SK-N-SH treated with all-trans-retinoic acid at 6 μM for 48 hours (cell line): Measurements from ENCODE around the gene CD96.

Experiments used
- ATAC-seq: fragments of 200-7000 bp; cut with Tn5 transposase; 3 replicates; pipeline ENCODE4 v1.9.1; 2020; ENCODE audit warnings: mild to moderate bottlenecking, moderate library complexity
- ARNTL ChIP-seq: fragments of 450-650 bp; formaldehyde crosslinking; IDR thresholded peaks from 2 replicates; pipeline ENCODE4 v1.5.0; 2020; ENCODE audit warnings: low read depth, mild to moderate bottlenecking, moderate library complexity, borderline replicate concordance
- BACH2 ChIP-seq: fragments of 250-450 bp; sonication (Bioruptor Pico); IDR thresholded peaks from 2 replicates; pipeline ENCODE4 v1.9.0; 2021; ENCODE audit warnings: mild to moderate bottlenecking, borderline replicate concordance
- CSDC2 ChIP-seq: fragments of 250-450 bp; sonication (Bioruptor Pico); IDR thresholded peaks from 2 replicates; pipeline ENCODE4 v1.5.0; 2020; ENCODE audit warnings: mild to moderate bottlenecking, moderate library complexity
- ESRRG ChIP-seq: fragments of 250-450 bp; sonication (Bioruptor Pico); IDR thresholded peaks from 2 replicates; pipeline ENCODE4 v1.6.1; 2021; ENCODE audit warnings: mild to moderate bottlenecking
- GLIS3 ChIP-seq: fragments of 250-450 bp; sonication (Bioruptor Pico); IDR thresholded peaks from 2 replicates; pipeline ENCODE4 v1.5.0; 2020; ENCODE audit warnings: mild to moderate bottlenecking, moderate library complexity
- ISL1 ChIP-seq: fragments of 250-450 bp; sonication (Bioruptor Pico); IDR thresholded peaks from 2 replicates; pipeline ENCODE4 v2.1.2; 2022; ENCODE audit warnings: mild to moderate bottlenecking, moderate library complexity
- OSR1 ChIP-seq: fragments of 250-450 bp; sonication (Bioruptor Pico); IDR thresholded peaks from 2 replicates; pipeline ENCODE4 v1.8.0; 2022; ENCODE audit warnings: moderate library complexity, mild to moderate bottlenecking, inconsistent platforms
- PPARA ChIP-seq: fragments of 250-450 bp; sonication (Bioruptor Pico); IDR thresholded peaks from 2 replicates; pipeline ENCODE4 v1.5.0; 2020; ENCODE audit warnings: mild to moderate bottlenecking, borderline replicate concordance
- RARB ChIP-seq: fragments of 250-450 bp; sonication (Bioruptor Pico); IDR thresholded peaks from 2 replicates; pipeline ENCODE4 v1.8.0; 2021; ENCODE audit warnings: mild to moderate bottlenecking, moderate library complexity
- SNAI2 ChIP-seq: fragments of 250-450 bp; sonication (Bioruptor Pico); IDR thresholded peaks from 2 replicates; pipeline ENCODE4 v1.5.0; 2020; ENCODE audit warnings: mild to moderate bottlenecking, moderate library complexity
- TCF4 ChIP-seq: fragments of 250-450 bp; sonication (Bioruptor Pico); IDR thresholded peaks from 2 replicates; pipeline ENCODE4 v1.8.0; 2021; ENCODE audit warnings: mild to moderate bottlenecking, moderate library complexity, borderline replicate concordance
- TOX ChIP-seq: fragments of 250-450 bp; sonication (Bioruptor Pico); IDR thresholded peaks from 2 replicates; pipeline ENCODE4 v1.8.0; 2021; ENCODE audit warnings: mild to moderate bottlenecking, moderate library complexity, borderline replicate concordance
- ZC3H10 ChIP-seq: fragments of 250-450 bp; sonication (Bioruptor Pico); IDR thresholded peaks from 2 replicates; pipeline ENCODE4 v1.5.1; 2021; ENCODE audit warnings: mild to moderate bottlenecking, moderate library complexity
- ZFP3 ChIP-seq: fragments of 250-450 bp; sonication (Bioruptor Pico); IDR thresholded peaks from 2 replicates; pipeline ENCODE4 v1.5.0; 2020; ENCODE audit warnings: mild to moderate bottlenecking, moderate library complexity
- ZFP30 ChIP-seq: fragments of 450-650 bp; formaldehyde crosslinking; IDR thresholded peaks from 2 replicates; pipeline ENCODE4 v1.5.0; 2022; ENCODE audit warnings: mild to moderate bottlenecking, moderate library complexity
- ZNF565 ChIP-seq: fragments of 450-650 bp; formaldehyde crosslinking; conservative IDR thresholded peaks from 2 replicates; pipeline ENCODE4 v1.5.0; 2020; ENCODE audit warnings: low read depth, mild to moderate bottlenecking, moderate library complexity
- ZNF70 ChIP-seq: fragments of 450-650 bp; formaldehyde crosslinking; IDR thresholded peaks from 2 replicates; pipeline ENCODE4 v1.5.0; 2020; ENCODE audit warnings: mild to moderate bottlenecking, moderate library complexity
- ZNF8 ChIP-seq: fragments of 450-650 bp; formaldehyde crosslinking; IDR thresholded peaks from 2 replicates; pipeline ENCODE4 v1.5.0; 2020; ENCODE audit warnings: mild to moderate bottlenecking, moderate library complexity
- TF ChIP-seq, protein P1 (sequence below): fragments of 250-450 bp; sonication (Bioruptor Pico); IDR thresholded peaks from 2 replicates; pipeline ENCODE4 v1.8.0; 2020; ENCODE audit warnings: mild to moderate bottlenecking, moderate library complexity, borderline replicate concordance
- TF ChIP-seq, protein P2 (sequence below): fragments of 250-450 bp; sonication (Bioruptor Pico); IDR thresholded peaks from 2 replicates; pipeline ENCODE4 v1.5.1; 2020; ENCODE audit warnings: low read depth, mild to moderate bottlenecking, moderate library complexity
- TF ChIP-seq, protein P3 (sequence below): fragments of 250-450 bp; sonication (Bioruptor Pico); IDR thresholded peaks from 2 replicates; pipeline ENCODE4 v1.8.0; 2021; ENCODE audit warnings: low read depth, mild to moderate bottlenecking, moderate library complexity, borderline replicate concordance
- TF ChIP-seq, protein P4 (sequence below): fragments of 250-450 bp; sonication (Bioruptor Pico); IDR thresholded peaks from 2 replicates; pipeline ENCODE4 v1.5.0; 2020; ENCODE audit warnings: mild to moderate bottlenecking, moderate library complexity
- TF ChIP-seq, protein P5 (sequence below): fragments of 250-450 bp; sonication (Bioruptor Pico); IDR thresholded peaks from 2 replicates; pipeline ENCODE4 v1.5.1; 2021; ENCODE audit warnings: mild to moderate bottlenecking, moderate library complexity

Gene CD96

DNA sequence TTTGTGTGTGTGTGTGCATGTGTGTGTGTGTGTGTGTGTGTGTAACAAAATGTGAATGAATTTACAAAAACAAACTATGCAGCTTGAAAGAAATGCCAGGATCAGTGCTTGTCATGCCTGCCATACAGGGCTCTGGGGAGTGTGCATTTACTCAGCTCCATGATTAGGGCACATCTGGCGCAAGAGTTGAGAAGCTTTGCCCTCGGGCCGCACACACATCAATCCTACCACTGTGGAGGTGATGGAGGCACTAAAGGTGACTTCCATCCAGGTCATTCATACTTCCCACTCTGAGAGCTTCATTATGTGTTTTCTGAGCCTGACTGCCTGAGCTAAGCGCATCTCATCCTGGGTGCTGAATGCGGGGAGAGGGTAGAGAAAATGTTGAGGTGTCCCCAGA is 125.2 kb downstream of the CD96 start:
- TF ChIP-seq BACH2 (CRISPR knock-in tag) (no peak), ISL1 (CRISPR knock-in tag) (no peak), RARB (CRISPR knock-in tag) (no peak), SNAI2 (CRISPR knock-in tag) (no peak), ZFP30 (CRISPR knock-in tag) (no peak), PPARA (CRISPR knock-in tag) (no peak), TOX (no peak), ZNF8 (CRISPR knock-in tag) (no peak), ZNF565 (CRISPR knock-in tag) (no peak)
- TF ChIP-seq, protein P1, sequence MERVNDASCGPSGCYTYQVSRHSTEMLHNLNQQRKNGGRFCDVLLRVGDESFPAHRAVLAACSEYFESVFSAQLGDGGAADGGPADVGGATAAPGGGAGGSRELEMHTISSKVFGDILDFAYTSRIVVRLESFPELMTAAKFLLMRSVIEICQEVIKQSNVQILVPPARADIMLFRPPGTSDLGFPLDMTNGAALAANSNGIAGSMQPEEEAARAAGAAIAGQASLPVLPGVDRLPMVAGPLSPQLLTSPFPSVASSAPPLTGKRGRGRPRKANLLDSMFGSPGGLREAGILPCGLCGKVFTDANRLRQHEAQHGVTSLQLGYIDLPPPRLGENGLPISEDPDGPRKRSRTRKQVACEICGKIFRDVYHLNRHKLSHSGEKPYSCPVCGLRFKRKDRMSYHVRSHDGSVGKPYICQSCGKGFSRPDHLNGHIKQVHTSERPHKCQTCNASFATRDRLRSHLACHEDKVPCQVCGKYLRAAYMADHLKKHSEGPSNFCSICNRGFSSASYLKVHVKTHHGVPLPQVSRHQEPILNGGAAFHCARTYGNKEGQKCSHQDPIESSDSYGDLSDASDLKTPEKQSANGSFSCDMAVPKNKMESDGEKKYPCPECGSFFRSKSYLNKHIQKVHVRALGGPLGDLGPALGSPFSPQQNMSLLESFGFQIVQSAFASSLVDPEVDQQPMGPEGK, result no peak
- TF ChIP-seq, protein P2, sequence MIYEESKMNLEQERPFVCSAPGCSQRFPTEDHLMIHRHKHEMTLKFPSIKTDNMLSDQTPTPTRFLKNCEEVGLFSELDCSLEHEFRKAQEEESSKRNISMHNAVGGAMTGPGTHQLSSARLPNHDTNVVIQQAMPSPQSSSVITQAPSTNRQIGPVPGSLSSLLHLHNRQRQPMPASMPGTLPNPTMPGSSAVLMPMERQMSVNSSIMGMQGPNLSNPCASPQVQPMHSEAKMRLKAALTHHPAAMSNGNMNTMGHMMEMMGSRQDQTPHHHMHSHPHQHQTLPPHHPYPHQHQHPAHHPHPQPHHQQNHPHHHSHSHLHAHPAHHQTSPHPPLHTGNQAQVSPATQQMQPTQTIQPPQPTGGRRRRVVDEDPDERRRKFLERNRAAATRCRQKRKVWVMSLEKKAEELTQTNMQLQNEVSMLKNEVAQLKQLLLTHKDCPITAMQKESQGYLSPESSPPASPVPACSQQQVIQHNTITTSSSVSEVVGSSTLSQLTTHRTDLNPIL (CRISPR knock-in tag), result no peak
- TF ChIP-seq, protein P3, sequence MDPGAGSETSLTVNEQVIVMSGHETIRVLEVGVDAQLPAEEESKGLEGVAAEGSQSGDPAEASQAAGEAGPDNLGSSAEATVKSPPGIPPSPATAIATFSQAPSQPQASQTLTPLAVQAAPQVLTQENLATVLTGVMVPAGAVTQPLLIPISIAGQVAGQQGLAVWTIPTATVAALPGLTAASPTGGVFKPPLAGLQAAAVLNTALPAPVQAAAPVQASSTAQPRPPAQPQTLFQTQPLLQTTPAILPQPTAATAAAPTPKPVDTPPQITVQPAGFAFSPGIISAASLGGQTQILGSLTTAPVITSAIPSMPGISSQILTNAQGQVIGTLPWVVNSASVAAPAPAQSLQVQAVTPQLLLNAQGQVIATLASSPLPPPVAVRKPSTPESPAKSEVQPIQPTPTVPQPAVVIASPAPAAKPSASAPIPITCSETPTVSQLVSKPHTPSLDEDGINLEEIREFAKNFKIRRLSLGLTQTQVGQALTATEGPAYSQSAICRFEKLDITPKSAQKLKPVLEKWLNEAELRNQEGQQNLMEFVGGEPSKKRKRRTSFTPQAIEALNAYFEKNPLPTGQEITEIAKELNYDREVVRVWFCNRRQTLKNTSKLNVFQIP, result no peak
- TF ChIP-seq, protein P4, sequence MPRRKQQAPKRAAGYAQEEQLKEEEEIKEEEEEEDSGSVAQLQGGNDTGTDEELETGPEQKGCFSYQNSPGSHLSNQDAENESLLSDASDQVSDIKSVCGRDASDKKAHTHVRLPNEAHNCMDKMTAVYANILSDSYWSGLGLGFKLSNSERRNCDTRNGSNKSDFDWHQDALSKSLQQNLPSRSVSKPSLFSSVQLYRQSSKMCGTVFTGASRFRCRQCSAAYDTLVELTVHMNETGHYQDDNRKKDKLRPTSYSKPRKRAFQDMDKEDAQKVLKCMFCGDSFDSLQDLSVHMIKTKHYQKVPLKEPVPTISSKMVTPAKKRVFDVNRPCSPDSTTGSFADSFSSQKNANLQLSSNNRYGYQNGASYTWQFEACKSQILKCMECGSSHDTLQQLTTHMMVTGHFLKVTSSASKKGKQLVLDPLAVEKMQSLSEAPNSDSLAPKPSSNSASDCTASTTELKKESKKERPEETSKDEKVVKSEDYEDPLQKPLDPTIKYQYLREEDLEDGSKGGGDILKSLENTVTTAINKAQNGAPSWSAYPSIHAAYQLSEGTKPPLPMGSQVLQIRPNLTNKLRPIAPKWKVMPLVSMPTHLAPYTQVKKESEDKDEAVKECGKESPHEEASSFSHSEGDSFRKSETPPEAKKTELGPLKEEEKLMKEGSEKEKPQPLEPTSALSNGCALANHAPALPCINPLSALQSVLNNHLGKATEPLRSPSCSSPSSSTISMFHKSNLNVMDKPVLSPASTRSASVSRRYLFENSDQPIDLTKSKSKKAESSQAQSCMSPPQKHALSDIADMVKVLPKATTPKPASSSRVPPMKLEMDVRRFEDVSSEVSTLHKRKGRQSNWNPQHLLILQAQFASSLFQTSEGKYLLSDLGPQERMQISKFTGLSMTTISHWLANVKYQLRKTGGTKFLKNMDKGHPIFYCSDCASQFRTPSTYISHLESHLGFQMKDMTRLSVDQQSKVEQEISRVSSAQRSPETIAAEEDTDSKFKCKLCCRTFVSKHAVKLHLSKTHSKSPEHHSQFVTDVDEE, result no peak
- TF ChIP-seq, protein P5, sequence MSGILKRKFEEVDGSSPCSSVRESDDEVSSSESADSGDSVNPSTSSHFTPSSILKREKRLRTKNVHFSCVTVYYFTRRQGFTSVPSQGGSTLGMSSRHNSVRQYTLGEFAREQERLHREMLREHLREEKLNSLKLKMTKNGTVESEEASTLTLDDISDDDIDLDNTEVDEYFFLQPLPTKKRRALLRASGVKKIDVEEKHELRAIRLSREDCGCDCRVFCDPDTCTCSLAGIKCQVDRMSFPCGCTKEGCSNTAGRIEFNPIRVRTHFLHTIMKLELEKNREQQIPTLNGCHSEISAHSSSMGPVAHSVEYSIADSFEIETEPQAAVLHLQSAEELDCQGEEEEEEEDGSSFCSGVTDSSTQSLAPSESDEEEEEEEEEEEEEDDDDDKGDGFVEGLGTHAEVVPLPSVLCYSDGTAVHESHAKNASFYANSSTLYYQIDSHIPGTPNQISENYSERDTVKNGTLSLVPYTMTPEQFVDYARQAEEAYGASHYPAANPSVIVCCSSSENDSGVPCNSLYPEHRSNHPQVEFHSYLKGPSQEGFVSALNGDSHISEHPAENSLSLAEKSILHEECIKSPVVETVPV (CRISPR knock-in tag), result no peak
- no peak for ATAC-seq

DNA sequence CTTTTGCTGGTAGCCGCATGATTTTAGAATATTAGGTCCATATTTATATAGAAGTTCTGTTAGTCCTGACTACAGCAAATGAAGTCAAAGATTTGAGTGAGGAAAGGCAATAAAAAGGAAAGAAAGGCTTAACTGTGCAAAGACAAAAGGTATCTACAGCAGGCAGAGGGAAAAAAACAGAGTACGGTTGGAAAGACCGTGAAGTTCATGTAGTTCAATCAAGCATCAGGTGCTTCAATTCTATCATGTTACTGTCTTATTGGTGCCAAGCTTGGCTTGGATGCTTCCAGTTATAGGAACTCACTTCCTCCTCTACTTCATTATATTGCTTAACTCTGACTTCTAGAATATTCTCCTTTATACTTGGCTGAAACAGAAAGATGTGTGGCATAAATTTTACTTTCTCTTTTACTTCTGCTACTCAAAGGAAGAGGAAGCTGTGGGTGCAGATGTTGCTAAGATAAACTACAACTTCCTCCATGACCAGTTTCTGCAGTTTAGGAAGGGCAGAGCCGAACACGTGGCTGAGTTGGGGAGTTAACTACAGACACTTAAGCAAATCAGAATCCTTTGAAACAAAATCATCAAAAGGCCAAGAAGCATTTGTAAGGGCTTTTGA is 125.7 kb downstream of the CD96 start:
- ATAC-seq, result no peak
- TF ChIP-seq OSR1 (CRISPR knock-in tag), result no peak
- TF ChIP-seq, protein P3, result no peak
- no peak for TF ChIP-seq BACH2 (CRISPR knock-in tag)
- no peak for TF ChIP-seq TOX
- no peak for TF ChIP-seq CSDC2
- no peak for TF ChIP-seq ZNF70 (CRISPR knock-in tag)
- TF ChIP-seq TCF4, result no peak
- TF ChIP-seq RARB (CRISPR knock-in tag), result no peak
- no peak for TF ChIP-seq ZNF565 (CRISPR knock-in tag)
- TF ChIP-seq, protein P2 (CRISPR knock-in tag), result no peak
- TF ChIP-seq, protein P4, result no peak
- no peak for TF ChIP-seq ZFP3 (CRISPR knock-in tag)
- no peak for TF ChIP-seq ESRRG
- no peak for TF ChIP-seq ARNTL (CRISPR knock-in tag)
- no peak for TF ChIP-seq ISL1 (CRISPR knock-in tag)
- TF ChIP-seq ZC3H10, result no peak
- no peak for TF ChIP-seq GLIS3 (CRISPR knock-in tag)
- TF ChIP-seq ZNF8 (CRISPR knock-in tag), result no peak
- TF ChIP-seq, all 23 proteins: peak for 0
